PC-3 (cell line): ENCODE data around the gene NBDY.

Source experiments
- CTCF ChIP-seq: fragments of 300-600 bp; sonication (generic); conservative IDR thresholded peaks from 2 replicates; pipeline ENCODE4 v1.5.1; 2017; ENCODE audit warnings: antibody characterized with exemption, low read depth, mild to moderate bottlenecking, low read length
- EZH2 ChIP-seq: fragments of 300-600 bp; sonication (generic); IDR thresholded peaks from one replicate; pipeline ENCODE4 v1.6.1; 2017; ENCODE audit warnings: antibody characterized with exemption, mild to moderate bottlenecking, low read length; ENCODE audit not compliant: unreplicated experiment

- no peak for TF ChIP-seq CTCF
- TF ChIP-seq EZH2, result no peak
Measured at GRCh38 chrX:56727531-56727930, 1.5 kb upstream of the NBDY start.
